Chondrocyte (in vitro differentiated cells): ENCODE results near the gene WTIP. TPM values are rescaled to one million over a fixed set of nuclear protein-coding genes. Genes with fewer than 3 reads are reported as not detected.
"Not testable (repeated sequence)": the region's sequence is repeated elsewhere in the genome, so short reads cannot be mapped to it uniquely, and the experiment has no call there.

ENCODE experiments used
- DNase-seq: peaks from one replicate; pipeline ENCODE4 v3.0.0; 2021; ENCODE audit warnings: mixed read lengths, low spot score
- H3K27ac Mint-ChIP-seq: one replicate; pipeline ENCODE4 v1.8.0; 2021; ENCODE audit warnings: mild to moderate bottlenecking, moderate library complexity, mixed read lengths; ENCODE audit not compliant: unreplicated experiment
- H3K27me3 Mint-ChIP-seq: 2 replicates; pipeline ENCODE4 v1.8.0; 2021; ENCODE audit warnings: low read depth, mixed read lengths
- H3K36me3 Mint-ChIP-seq: 2 replicates; pipeline ENCODE4 v1.8.0; 2021; ENCODE audit warnings: low read depth, mixed read lengths
- H3K4me1 Mint-ChIP-seq: 2 replicates; pipeline ENCODE4 v1.8.0; 2021; ENCODE audit warnings: low read depth, mild to moderate bottlenecking, mixed read lengths
- H3K4me3 Mint-ChIP-seq: one replicate; pipeline ENCODE4 v1.8.0; 2021; ENCODE audit warnings: mild to moderate bottlenecking, moderate library complexity, mixed read lengths; ENCODE audit not compliant: unreplicated experiment
- H3K9me3 Mint-ChIP-seq: 2 replicates; pipeline ENCODE4 v1.8.0; 2021; ENCODE audit warnings: low read depth, mixed read lengths
- CTCF ChIP-seq: fragments of 200-600 bp; sonication (generic); IDR thresholded peaks from 2 replicates; pipeline ENCODE4 v1.5.0; 2021; ENCODE audit warnings: antibody characterized with exemption, mild to moderate bottlenecking, moderate library complexity
- total RNA-seq: library from RNA; stranded (reverse); gene quantifications from 3 replicates; pipeline ENCODE4 v1.2.1, GENCODE V29; 2021

WTIP gene
- total RNA-seq, 1 donor from 2014 or later: 45.9 TPM

GRCh38 chr19:34454091-34454490 lies 27.5 kb upstream of the WTIP start:
- H3K9me3 Mint-ChIP-seq: no peaks in the 10 kb centered on the region
- peaks cover 42% of the 10 kb centered on the region for H3K4me1 Mint-ChIP-seq
- H3K27me3 Mint-ChIP-seq: no peaks in the 10 kb centered on the region
- no peak for DNase-seq
- peak overlapping the region; percentile 69 for H3K27ac Mint-ChIP-seq
- peaks cover 21% of the 10 kb centered on the region for H3K36me3 Mint-ChIP-seq
- no peak overlapping the region for H3K4me3 Mint-ChIP-seq
- no peak for TF ChIP-seq CTCF

GRCh38 chr19:34454685-34455084 lies 26.9 kb upstream of the WTIP start:
- H3K4me1 Mint-ChIP-seq: peaks cover 42% of the 10 kb centered on the region
- H3K36me3 Mint-ChIP-seq: peaks cover 21% of the 10 kb centered on the region
- H3K4me3 Mint-ChIP-seq: no peak overlapping the region
- H3K9me3 Mint-ChIP-seq: no peaks in the 10 kb centered on the region
- DNase-seq: no peak
- H3K27ac Mint-ChIP-seq: peak overlapping the region; percentile 8
- no peak for TF ChIP-seq CTCF
- H3K27me3 Mint-ChIP-seq: no peaks in the 10 kb centered on the region

- not testable (repeated sequence) for H3K4me3 Mint-ChIP-seq, H3K9me3 Mint-ChIP-seq, H3K27me3 Mint-ChIP-seq, DNase-seq, H3K27ac Mint-ChIP-seq
- peaks cover 51% of the 10 kb centered on the region for H3K4me1 Mint-ChIP-seq
- peaks cover 30% of the 10 kb centered on the region for H3K36me3 Mint-ChIP-seq
Observed at GRCh38 chr19:34455783-34456480, 25.6 kb upstream of the WTIP start.

GRCh38 chr19:34457446-34457845 lies 24.1 kb upstream of the WTIP start:
- no peak for DNase-seq
- Mint-ChIP-seq H3K27me3 (no peaks in the 10 kb centered on the region), H3K36me3 (peaks cover 40% of the 10 kb centered on the region), H3K4me1 (peaks cover 58% of the 10 kb centered on the region), H3K27ac (no peak overlapping the region), H3K9me3 (no peaks in the 10 kb centered on the region), H3K4me3 (no peak overlapping the region)
- TF ChIP-seq CTCF: no peak

DNA sequence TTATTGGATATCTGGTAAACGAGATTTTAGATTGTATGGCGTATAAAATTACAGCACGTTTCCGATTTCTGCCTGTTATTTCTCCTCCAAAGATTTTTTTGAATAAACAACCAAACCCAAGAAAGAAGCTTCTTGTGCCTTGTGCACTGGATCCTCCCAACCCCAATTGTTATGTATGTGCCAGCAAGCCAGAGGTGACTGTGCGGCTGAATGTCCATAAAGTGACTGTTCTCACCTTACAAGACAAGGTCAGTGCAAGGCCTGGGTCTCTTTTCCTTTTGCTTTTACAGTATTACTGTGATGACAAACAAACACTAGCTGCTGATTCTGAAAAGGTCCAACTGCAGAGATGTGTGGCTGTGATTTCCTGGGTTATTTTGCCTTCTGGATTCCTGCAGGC lies 22.9 kb upstream of the WTIP start:
- H3K27ac Mint-ChIP-seq: no peak overlapping the region
- TF ChIP-seq CTCF: no peak
- no peaks in the 10 kb centered on the region for H3K27me3 Mint-ChIP-seq
- no peaks in the 10 kb centered on the region for H3K9me3 Mint-ChIP-seq
- peaks cover 45% of the 10 kb centered on the region for H3K4me1 Mint-ChIP-seq
- DNase-seq: no peak
- H3K4me3 Mint-ChIP-seq: no peak overlapping the region
- peaks cover 42% of the 10 kb centered on the region for H3K36me3 Mint-ChIP-seq

DNA sequence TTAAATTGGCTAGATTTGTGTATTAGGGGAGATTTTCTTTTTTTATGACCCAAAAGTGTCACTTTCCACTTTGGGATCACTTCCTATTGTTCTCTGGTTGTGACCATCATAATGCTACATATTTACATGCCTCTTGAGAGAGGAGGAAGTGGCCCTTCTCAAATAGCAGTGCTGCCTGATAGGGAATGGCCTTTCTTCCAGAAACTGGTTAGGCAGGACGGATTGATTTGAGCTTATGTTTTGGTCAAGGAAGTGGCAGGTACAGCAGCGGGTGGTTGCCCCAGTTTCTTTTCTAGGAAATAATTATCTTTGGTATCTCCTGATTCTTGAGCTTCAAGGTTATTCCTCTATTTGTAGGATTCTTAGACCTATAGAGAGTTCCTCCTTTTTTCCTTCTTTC lies 21.9 kb upstream of the WTIP start:
- no peak for DNase-seq
- peak overlapping the region; percentile 23 for H3K27ac Mint-ChIP-seq
- H3K4me1 Mint-ChIP-seq: peaks cover 38% of the 10 kb centered on the region
- TF ChIP-seq CTCF: no peak
- no peaks in the 10 kb centered on the region for H3K27me3 Mint-ChIP-seq
- H3K4me3 Mint-ChIP-seq: no peak overlapping the region
- H3K36me3 Mint-ChIP-seq: peaks cover 41% of the 10 kb centered on the region
- no peaks in the 10 kb centered on the region for H3K9me3 Mint-ChIP-seq
